Measurements from ENCODE around the gene COQ10B.

DNA sequence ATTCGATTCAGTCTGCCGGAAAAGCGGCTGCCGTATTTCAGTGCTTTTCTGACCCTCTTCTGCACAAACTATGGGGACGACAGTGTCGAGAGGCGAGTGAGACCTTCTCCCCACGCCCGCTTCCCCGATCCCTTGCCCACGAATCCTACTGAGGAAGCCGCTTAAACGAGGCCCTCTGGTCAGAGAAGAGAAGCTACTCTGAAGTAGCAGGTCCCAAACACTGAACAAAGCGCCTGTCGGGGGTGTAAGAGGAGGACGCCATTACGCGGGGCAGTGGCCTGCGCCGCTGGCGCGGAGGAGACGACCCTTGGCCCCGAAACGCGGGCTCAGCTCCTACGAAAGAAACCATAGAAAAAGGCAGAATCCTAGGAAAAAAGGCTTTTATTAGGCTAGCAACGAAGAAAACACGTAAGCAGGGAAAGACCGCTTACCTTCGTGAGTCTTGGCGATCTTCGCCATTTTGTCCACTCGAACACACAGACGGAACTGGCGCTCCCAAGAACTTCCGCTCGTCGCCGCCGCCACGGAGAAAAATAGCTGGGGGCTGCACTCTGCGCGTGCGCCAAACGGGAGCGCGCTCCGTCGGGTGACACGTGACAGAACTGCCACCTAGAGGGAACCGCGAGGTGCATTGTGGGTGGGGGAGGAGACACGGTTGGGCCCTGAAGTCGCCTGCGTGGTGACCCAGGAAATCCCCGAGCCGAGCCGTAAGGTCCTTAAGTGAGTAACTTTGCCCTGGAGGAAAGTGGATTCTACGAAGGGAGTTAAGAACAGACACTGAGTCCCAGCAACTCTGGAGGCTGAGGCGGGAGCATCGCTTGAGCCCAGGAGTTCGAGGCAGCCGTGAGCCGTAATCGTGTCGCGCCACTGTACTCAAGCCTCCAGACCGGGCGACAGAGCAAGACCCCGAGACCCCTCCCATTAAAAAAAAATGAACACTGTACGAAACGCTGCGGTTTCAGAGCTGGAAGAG lies 18.5 kb upstream of the COQ10B start, which contains the start of gene SF3B1:
- TF ChIP-seq, protein P1, sequence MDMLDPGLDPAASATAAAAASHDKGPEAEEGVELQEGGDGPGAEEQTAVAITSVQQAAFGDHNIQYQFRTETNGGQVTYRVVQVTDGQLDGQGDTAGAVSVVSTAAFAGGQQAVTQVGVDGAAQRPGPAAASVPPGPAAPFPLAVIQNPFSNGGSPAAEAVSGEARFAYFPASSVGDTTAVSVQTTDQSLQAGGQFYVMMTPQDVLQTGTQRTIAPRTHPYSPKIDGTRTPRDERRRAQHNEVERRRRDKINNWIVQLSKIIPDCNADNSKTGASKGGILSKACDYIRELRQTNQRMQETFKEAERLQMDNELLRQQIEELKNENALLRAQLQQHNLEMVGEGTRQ (IDR thresholded peaks at IDR 0.05): peak; percentile 96
- TF ChIP-seq, protein P2, sequence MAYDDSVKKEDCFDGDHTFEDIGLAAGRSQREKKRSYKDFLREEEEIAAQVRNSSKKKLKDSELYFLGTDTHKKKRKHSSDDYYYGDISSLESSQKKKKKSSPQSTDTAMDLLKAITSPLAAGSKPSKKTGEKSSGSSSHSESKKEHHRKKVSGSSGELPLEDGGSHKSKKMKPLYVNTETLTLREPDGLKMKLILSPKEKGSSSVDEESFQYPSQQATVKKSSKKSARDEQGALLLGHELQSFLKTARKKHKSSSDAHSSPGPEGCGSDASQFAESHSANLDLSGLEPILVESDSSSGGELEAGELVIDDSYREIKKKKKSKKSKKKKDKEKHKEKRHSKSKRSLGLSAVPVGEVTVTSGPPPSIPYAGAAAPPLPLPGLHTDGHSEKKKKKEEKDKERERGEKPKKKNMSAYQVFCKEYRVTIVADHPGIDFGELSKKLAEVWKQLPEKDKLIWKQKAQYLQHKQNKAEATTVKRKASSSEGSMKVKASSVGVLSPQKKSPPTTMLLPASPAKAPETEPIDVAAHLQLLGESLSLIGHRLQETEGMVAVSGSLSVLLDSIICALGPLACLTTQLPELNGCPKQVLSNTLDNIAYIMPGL (CRISPR knock-in tag; IDR thresholded peaks at IDR 0.05; ENCODE audit: borderline replicate concordance): no peak; the same call in 1 of the 2 replicates
- TF ChIP-seq POLR2A (IDR thresholded peaks at IDR 0.05; ENCODE audit: low read length): peak; percentile 87
